Suprapubic skin (tissue), 4 donors: Measurements from ENCODE around the gene CTU2.

Experiments used
- EP300 ChIP-seq: sonication (generic); formaldehyde crosslinking; IDR thresholded peaks from one replicate; pipeline ENCODE4 v1.6.1; 2017; ENCODE audit warnings: antibody characterized with exemption
- POLR2A ChIP-seq, 2 donors: fragments of 450-650 bp; IDR thresholded peaks; one replicate each; pipeline ENCODE4 v1.6.1; 2017; ENCODE audit warnings: antibody characterized with exemption in 2 of 2, mild to moderate bottlenecking in 2 of 2, moderate library complexity in 2 of 2
- POLR2AphosphoS5 ChIP-seq, 3 donors: sonication (generic); formaldehyde crosslinking; IDR thresholded peaks; one replicate each; pipeline ENCODE4 v1.6.1; 2017; ENCODE audit warnings: antibody characterized with exemption in 3 of 3
- TF ChIP-seq, protein P1 (sequence below), 2 donors: fragments of 200-600 bp in 1 of 2; fragments of 450-650 bp in 1 of 2; sonication (generic) in 1 of 2; IDR thresholded peaks; one replicate each; pipeline ENCODE4 v1.5.1; 2016 to 2019; ENCODE audit warnings: antibody characterized with exemption in 2 of 2, mild to moderate bottlenecking in 1 of 2, moderate library complexity in 1 of 2

DNA sequence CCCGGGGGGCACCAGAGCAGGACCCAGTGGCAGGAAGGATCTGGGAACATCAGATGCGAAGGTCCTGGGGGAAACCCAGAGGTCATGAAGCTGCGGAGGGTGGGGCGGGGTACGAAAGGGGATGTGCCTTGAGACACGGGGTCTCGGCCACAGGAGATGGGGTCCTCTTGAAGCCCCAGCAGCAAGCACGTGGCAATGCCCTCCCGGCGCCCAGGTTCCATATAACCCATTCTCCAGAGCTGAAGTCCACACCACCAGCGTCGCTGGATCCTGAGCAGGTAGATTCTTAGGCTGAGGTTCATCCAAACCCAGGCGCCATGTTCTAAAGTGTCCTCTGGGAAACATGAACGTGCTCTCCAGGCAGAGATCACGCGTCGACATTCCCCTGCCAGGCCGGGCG, 57.8 kb downstream of the CTU2 start:
- no peak for TF ChIP-seq POLR2A (IDR thresholded peaks at IDR 0.05)
- no peak for TF ChIP-seq EP300
- TF ChIP-seq, protein P1, sequence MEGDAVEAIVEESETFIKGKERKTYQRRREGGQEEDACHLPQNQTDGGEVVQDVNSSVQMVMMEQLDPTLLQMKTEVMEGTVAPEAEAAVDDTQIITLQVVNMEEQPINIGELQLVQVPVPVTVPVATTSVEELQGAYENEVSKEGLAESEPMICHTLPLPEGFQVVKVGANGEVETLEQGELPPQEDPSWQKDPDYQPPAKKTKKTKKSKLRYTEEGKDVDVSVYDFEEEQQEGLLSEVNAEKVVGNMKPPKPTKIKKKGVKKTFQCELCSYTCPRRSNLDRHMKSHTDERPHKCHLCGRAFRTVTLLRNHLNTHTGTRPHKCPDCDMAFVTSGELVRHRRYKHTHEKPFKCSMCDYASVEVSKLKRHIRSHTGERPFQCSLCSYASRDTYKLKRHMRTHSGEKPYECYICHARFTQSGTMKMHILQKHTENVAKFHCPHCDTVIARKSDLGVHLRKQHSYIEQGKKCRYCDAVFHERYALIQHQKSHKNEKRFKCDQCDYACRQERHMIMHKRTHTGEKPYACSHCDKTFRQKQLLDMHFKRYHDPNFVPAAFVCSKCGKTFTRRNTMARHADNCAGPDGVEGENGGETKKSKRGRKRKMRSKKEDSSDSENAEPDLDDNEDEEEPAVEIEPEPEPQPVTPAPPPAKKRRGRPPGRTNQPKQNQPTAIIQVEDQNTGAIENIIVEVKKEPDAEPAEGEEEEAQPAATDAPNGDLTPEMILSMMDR (IDR thresholded peaks at IDR 0.05): no peak
- no peak for TF ChIP-seq POLR2AphosphoS5 (IDR thresholded peaks at IDR 0.05)
